Activated CD8-positive, alpha-beta memory T cell treated with anti-CD3 and anti-CD28 coated beads for 36 hours (primary cell): ENCODE results near the gene DNAH2. TPM values are rescaled to one million over a fixed set of nuclear protein-coding genes. Genes with fewer than 3 reads are reported as not detected.

Experiments used
- CTCF ChIA-PET: fragments of 350-600 bp; sonication (Branson Sonifier 250); formaldehyde crosslinking; loops from one replicate; lab custom pipeline; 2021; ENCODE audit warnings: antibody characterized with exemption; lab: Charles Lee
- POLR2A ChIA-PET: fragments of 350-600 bp; sonication (Branson Sonifier 250); formaldehyde crosslinking; loops from one replicate; lab custom pipeline; 2021; ENCODE audit warnings: antibody characterized with exemption; lab: Charles Lee
- total RNA-seq, 2 experiments: library from RNA; stranded (reverse); gene quantifications; one replicate each; pipeline ENCODE4 v1.2.3, GENCODE V29; 2021

Gene DNAH2
- total RNA-seq, 2 experiments from 2014 or later: 0.10 to 0.23 TPM

- ChIA-PET POLR2A (no interaction called here), CTCF (interaction anchor here (0.7 to 2.5 kb wide), 8 partner anchors 8 to 217 kb away, joined by 3 to 12 read pairs (median 4); partner anchors contain the start of genes KDM6B and WRAP53)
These were observed 106.7 kb downstream of the DNAH2 start for GRCh38 chr17:7824021-7824924.

- POLR2A ChIA-PET: no interaction called here
- CTCF ChIA-PET: interaction anchor here (0.6 to 1.6 kb wide), 10 partner anchors 9 to 216 kb away, joined by 3 to 6 read pairs (median 4); no protein-coding TSS in a partner anchor
These were observed 107.9 kb downstream of the DNAH2 start for GRCh38 chr17:7825206-7825990.

GRCh38 chr17:7830616-7831015 is 113.1 kb downstream of the DNAH2 start:
- ChIA-PET POLR2A (no interaction called here), CTCF (interaction anchor here (1.2 kb wide), 1 partner anchor 8 kb away, joined by 3 read pairs; no protein-coding TSS in a partner anchor)

- ChIA-PET POLR2A (no interaction called here), CTCF (interaction anchor here (1.2 to 4.8 kb wide), 2 partner anchors 8 to 13 kb away, joined by 3 to 42 read pairs; no protein-coding TSS in a partner anchor)
These were observed 113.7 kb downstream of the DNAH2 start for GRCh38 chr17:7831233-7831632.

GRCh38 chr17:7832431-7832830 is 114.9 kb downstream of the DNAH2 start:
- ChIA-PET POLR2A (interaction anchor here (4.0 kb wide), 1 partner anchor 12 kb away, joined by 33 read pairs; no protein-coding TSS in a partner anchor), CTCF (interaction anchor here (1.2 to 4.8 kb wide), 5 partner anchors 10 to 158 kb away, joined by 3 to 42 read pairs (median 10); no protein-coding TSS in a partner anchor)

GRCh38 chr17:7833011-7833794 is 115.7 kb downstream of the DNAH2 start:
- CTCF ChIA-PET: interaction anchor here (0.8 to 4.8 kb wide), 9 partner anchors 10 to 241 kb away, joined by 3 to 42 read pairs (median 9); no protein-coding TSS in a partner anchor
- POLR2A ChIA-PET: interaction anchor here (4.0 kb wide), 1 partner anchor 11 kb away, joined by 33 read pairs; no protein-coding TSS in a partner anchor

- CTCF ChIA-PET: interaction anchor here (0.6 to 4.8 kb wide), 15 partner anchors 8 to 240 kb away, joined by 3 to 42 read pairs (median 7); partner anchors contain the start of genes CYB5D1 and NAA38
- POLR2A ChIA-PET: interaction anchor here (4.0 kb wide), 1 partner anchor 11 kb away, joined by 33 read pairs; no protein-coding TSS in a partner anchor
These were observed 116.4 kb downstream of the DNAH2 start, which contains the start of gene KDM6B for GRCh38 chr17:7833795-7834541. TSS of gene KDM6B (plus strand) at chr17:7834217. CDS start at chr17:7845555, 11,338 bp downstream.

GRCh38 chr17:7834542-7834956 is 117.0 kb downstream of the DNAH2 start:
- CTCF ChIA-PET: interaction anchor here (0.6 to 4.8 kb wide), 14 partner anchors 9 to 155 kb away, joined by 3 to 42 read pairs (median 5); partner anchors contain the start of genes CYB5D1, DNAH2 and NAA38
- POLR2A ChIA-PET: interaction anchor here (1.1 to 4.0 kb wide), 4 partner anchors 10 to 147 kb away, joined by 4 to 33 read pairs (median 8); partner anchors contain the start of genes NAA38, RNF227, TP53 and WRAP53

- CTCF ChIA-PET: interaction anchor here (0.6 to 4.8 kb wide), 20 partner anchors 9 to 222 kb away, joined by 3 to 42 read pairs (median 5); partner anchors contain the start of genes CHD3, CYB5D1, DNAH2 and NAA38
- POLR2A ChIA-PET: interaction anchor here (0.7 to 4.0 kb wide), 5 partner anchors 9 to 413 kb away, joined by 4 to 33 read pairs (median 6); partner anchors contain the start of genes NAA38, RNF227, TP53 and WRAP53
These were observed 117.6 kb downstream of the DNAH2 start for GRCh38 chr17:7834957-7835813.

- ChIA-PET CTCF (interaction anchor here (0.9 to 4.8 kb wide), 15 partner anchors 9 to 221 kb away, joined by 3 to 42 read pairs (median 5); partner anchors contain the start of genes CHD3, CYB5D1 and NAA38), POLR2A (interaction anchor here (0.6 to 4.0 kb wide), 7 partner anchors 8 to 412 kb away, joined by 3 to 33 read pairs (median 4); partner anchors contain the start of genes NAA38, RNF227, TP53 and WRAP53)
These were observed 118.5 kb downstream of the DNAH2 start for GRCh38 chr17:7835814-7836595.

GRCh38 chr17:7836596-7837407 is 119.3 kb downstream of the DNAH2 start:
- POLR2A ChIA-PET: interaction anchor here (0.7 to 0.9 kb wide), 2 partner anchors 20 kb away, joined by 3 read pairs; partner anchors contain the start of gene NAA38
- CTCF ChIA-PET: interaction anchor here (0.9 to 2.5 kb wide), 7 partner anchors 11 to 237 kb away, joined by 3 to 22 read pairs (median 4); partner anchors contain the start of genes CYB5D1, NAA38 and TP53

- ChIA-PET CTCF (interaction anchor here (0.8 to 1.6 kb wide), 8 partner anchors 12 to 236 kb away, joined by 3 to 6 read pairs (median 4); partner anchors contain the start of genes NAA38 and TP53), POLR2A (interaction anchor here (0.9 kb wide), 1 partner anchor 20 kb away, joined by 3 read pairs; the partner anchor contains the start of gene NAA38)
These were observed 120.0 kb downstream of the DNAH2 start for GRCh38 chr17:7837408-7838088.
